Loucy (cell line): ENCODE results near the gene EPB41L5.

Source experiments
- H2AFZ ChIP-seq: fragments of 200-600 bp; sonication (generic); 2 replicates; pipeline ENCODE4 v1.6.0; 2016; ENCODE audit warnings: antibody characterized with exemption, mild to moderate bottlenecking, low read length, moderate library complexity
- H3F3A ChIP-seq: fragments of 200-600 bp; 2 replicates; pipeline ENCODE4 v1.6.0; 2016; ENCODE audit warnings: antibody characterized with exemption, low read depth, mild to moderate bottlenecking
- H3K27me3 ChIP-seq: fragments of 200-600 bp; sonication (generic); 2 replicates; pipeline ENCODE4 v1.6.1; 2014; ENCODE audit warnings: low read length, mild to moderate bottlenecking; ENCODE audit not compliant: insufficient read depth, poor library complexity, severe bottlenecking
- H3K36me3 ChIP-seq: fragments of 200-600 bp; sonication (generic); 2 replicates; pipeline ENCODE4 v1.6.1; 2016; ENCODE audit warnings: low read length; ENCODE audit not compliant: insufficient read depth
- H3K4me1 ChIP-seq: fragments of 200-600 bp; sonication (generic); 2 replicates; pipeline ENCODE4 v1.5.1; 2014; ENCODE audit warnings: low read length, mild to moderate bottlenecking; ENCODE audit not compliant: insufficient read depth, poor library complexity, severe bottlenecking
- H3K4me2 ChIP-seq: fragments of 200-600 bp; sonication (generic); 2 replicates; pipeline ENCODE4 v1.6.0; 2014; ENCODE audit warnings: antibody characterized with exemption, low read length, low read depth, mild to moderate bottlenecking; ENCODE audit not compliant: poor library complexity, severe bottlenecking
- H3K4me3 ChIP-seq: fragments of 200-600 bp; sonication (generic); 2 replicates; pipeline ENCODE4 v1.5.1; 2014; ENCODE audit warnings: low read length, mild to moderate bottlenecking, mixed read lengths; ENCODE audit not compliant: poor library complexity, severe bottlenecking
- H3K79me2 ChIP-seq: fragments of 200-600 bp; sonication (generic); 2 replicates; pipeline ENCODE4 v1.6.1; 2014; ENCODE audit warnings: low read length; ENCODE audit not compliant: insufficient read depth
- H3K9ac ChIP-seq: fragments of 200-600 bp; sonication (generic); 2 replicates; pipeline ENCODE4 v1.6.0; 2014; ENCODE audit warnings: mild to moderate bottlenecking, low read depth, low read length, moderate library complexity; ENCODE audit not compliant: poor library complexity, severe bottlenecking
- H3K9me2 ChIP-seq: fragments of 200-600 bp; sonication (generic); replicated peaks from 2 replicates; pipeline ENCODE4 v1.6.1; 2016; ENCODE audit warnings: low read depth, low read length, mixed read lengths
- H3K9me3 ChIP-seq: fragments of 200-600 bp; sonication (generic); 2 replicates; pipeline ENCODE4 v1.6.1; 2014; ENCODE audit warnings: mild to moderate bottlenecking, antibody characterized with exemption, low read length, low read depth; ENCODE audit not compliant: insufficient read depth
- H4K20me1 ChIP-seq: fragments of 200-600 bp; sonication (generic); 2 replicates; pipeline ENCODE4 v1.6.0; 2014; ENCODE audit warnings: antibody characterized with exemption, low read length, mild to moderate bottlenecking; ENCODE audit not compliant: insufficient read depth, poor library complexity, severe bottlenecking
- CTCF ChIP-seq: fragments of 200-600 bp; sonication (generic); conservative IDR thresholded peaks from 2 replicates; pipeline ENCODE4 v1.5.1; 2014; ENCODE audit warnings: mild to moderate bottlenecking, antibody characterized with exemption, low read length
- EZH2phosphoT487 ChIP-seq: fragments of 200-600 bp; IDR thresholded peaks from 2 replicates; pipeline ENCODE4 v1.6.1; 2018; ENCODE audit warnings: antibody characterized with exemption, mild to moderate bottlenecking, moderate library complexity, borderline replicate concordance

EPB41L5 gene

GRCh38 chr2:120219766-120220165, 206.9 kb downstream of the EPB41L5 start:
- H3K4me3 ChIP-seq, result no peak overlapping the region
- no peaks in the 10 kb centered on the region for H3F3A ChIP-seq
- no peak overlapping the region for H3K9ac ChIP-seq
- no peaks in the 10 kb centered on the region for H3K9me2 ChIP-seq
- H3K36me3 ChIP-seq, result no peaks in the 10 kb centered on the region
- no peak overlapping the region for H2AFZ ChIP-seq
- no peaks in the 10 kb centered on the region for H3K27me3 ChIP-seq
- peaks cover 31% of the 10 kb centered on the region for H3K4me1 ChIP-seq
- H3K4me2 ChIP-seq, result peak overlapping the region; percentile 85
- no peaks in the 10 kb centered on the region for H3K9me3 ChIP-seq
- H3K79me2 ChIP-seq, result peaks cover 27% of the 10 kb centered on the region
- TF ChIP-seq EZH2phosphoT487, result no peak
- no peak for TF ChIP-seq CTCF
- H4K20me1 ChIP-seq, result peaks cover 11% of the 10 kb centered on the region

- peak overlapping the region; percentile 92 for H3K4me3 ChIP-seq
- H3K9me2 ChIP-seq, result no peaks in the 10 kb centered on the region
- no peaks in the 10 kb centered on the region for H3K9me3 ChIP-seq
- H3K4me1 ChIP-seq, result peaks cover 31% of the 10 kb centered on the region
- peak overlapping the region; percentile 85 for H3K4me2 ChIP-seq
- H2AFZ ChIP-seq, result no peak overlapping the region
- TF ChIP-seq EZH2phosphoT487, result no peak
- TF ChIP-seq CTCF, result no peak
- H3K9ac ChIP-seq, result no peak overlapping the region
- H3K27me3 ChIP-seq, result no peaks in the 10 kb centered on the region
- H3K79me2 ChIP-seq, result peaks cover 27% of the 10 kb centered on the region
- H3K36me3 ChIP-seq, result no peaks in the 10 kb centered on the region
- H4K20me1 ChIP-seq, result peaks cover 11% of the 10 kb centered on the region
- no peaks in the 10 kb centered on the region for H3F3A ChIP-seq
Measured at GRCh38 chr2:120220756-120221155, 207.9 kb downstream of the EPB41L5 start.

GRCh38 chr2:120221616-120222015, 208.7 kb downstream of the EPB41L5 start:
- Histone ChIP-seq H3K27me3 (no peaks in the 10 kb centered on the region), H3K79me2 (peaks cover 27% of the 10 kb centered on the region), H3K36me3 (no peaks in the 10 kb centered on the region), H3K9me2 (no peaks in the 10 kb centered on the region), H3K4me2 (peak overlapping the region; percentile 85), H3K9ac (peak overlapping the region; percentile 74), H3F3A (no peaks in the 10 kb centered on the region), H3K4me1 (peaks cover 32% of the 10 kb centered on the region), H3K9me3 (no peaks in the 10 kb centered on the region), H2AFZ (no peak overlapping the region), H3K4me3 (peak overlapping the region; percentile 92), H4K20me1 (peaks cover 11% of the 10 kb centered on the region)
- TF ChIP-seq EZH2phosphoT487 (no peak), CTCF (no peak)
